SJSA1 (cell line): Measurements from ENCODE around the gene SMOC1. TPM values are rescaled to one million over a fixed set of nuclear protein-coding genes. Genes with fewer than 3 reads are reported as not detected.

ENCODE experiments used
- DNase-seq, 2 experiments: peaks; one replicate each; pipeline ENCODE4 v3.0.0-alpha.2; 2015 to 2020; ENCODE audit warnings: low spot score in 2 of 2, low read depth in 1 of 2
- H3K27ac ChIP-seq: fragments of 250-450 bp; sonication (Bioruptor Pico); 2 replicates; pipeline ENCODE4 v1.5.1; 2020; ENCODE audit warnings: mild to moderate bottlenecking, moderate library complexity
- H3K27me3 ChIP-seq: fragments of 250-450 bp; sonication (Bioruptor Pico); replicated peaks from 2 replicates; pipeline ENCODE4 v1.5.1; 2020; ENCODE audit warnings: mild to moderate bottlenecking, moderate library complexity
- H3K36me3 ChIP-seq: fragments of 250-450 bp; sonication (Bioruptor Pico); 2 replicates; pipeline ENCODE4 v1.5.1; 2020; ENCODE audit warnings: mild to moderate bottlenecking
- H3K4me1 ChIP-seq: fragments of 250-450 bp; sonication (Bioruptor Pico); replicated peaks from 2 replicates; pipeline ENCODE4 v1.6.1; 2021; ENCODE audit warnings: mild to moderate bottlenecking
- H3K4me3 ChIP-seq: fragments of 250-450 bp; sonication (Bioruptor Pico); 2 replicates; pipeline ENCODE4 v1.5.1; 2020; ENCODE audit warnings: mild to moderate bottlenecking
- H3K9me3 ChIP-seq: fragments of 250-450 bp; sonication (Bioruptor Pico); replicated peaks from 2 replicates; pipeline ENCODE4 v1.5.1; 2020; ENCODE audit warnings: mild to moderate bottlenecking
- total RNA-seq: library from RNA; depleted of rRNA; stranded (reverse); fragments of >200 nt; shearing (Covaris generic); gene quantifications from 2 replicates; pipeline ENCODE4 v1.2.3, GENCODE V29; 2014

The SMOC1 gene
- total RNA-seq, 1 experiment from 2014 or later, result not detected

DNA sequence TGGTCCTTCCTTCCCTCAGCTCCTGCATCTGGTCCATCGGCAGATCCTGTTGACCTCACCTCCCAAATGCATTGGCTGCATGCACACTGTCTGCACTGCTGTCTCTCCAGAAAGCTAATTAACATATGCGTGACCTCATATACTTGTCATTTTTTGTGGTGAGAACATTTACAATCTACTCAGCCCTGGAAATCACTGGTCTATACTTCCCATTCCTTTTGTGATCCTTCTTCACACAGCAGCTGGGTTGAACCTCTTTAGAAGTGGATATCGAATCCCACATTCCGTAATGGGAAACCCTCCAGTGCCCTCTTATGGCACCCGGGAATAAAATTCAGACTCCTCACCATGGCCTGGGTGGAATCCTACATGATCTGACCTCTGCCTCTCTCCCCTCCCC lies 45.0 kb downstream of the SMOC1 start:
- Histone ChIP-seq H3K36me3 (no peaks in the 10 kb centered on the region), H3K27ac (no peak overlapping the region), H3K9me3 (no peaks in the 10 kb centered on the region), H3K4me3 (no peak overlapping the region), H3K27me3 (no peaks in the 10 kb centered on the region), H3K4me1 (no peaks in the 10 kb centered on the region)
- no peak for DNase-seq

DNA sequence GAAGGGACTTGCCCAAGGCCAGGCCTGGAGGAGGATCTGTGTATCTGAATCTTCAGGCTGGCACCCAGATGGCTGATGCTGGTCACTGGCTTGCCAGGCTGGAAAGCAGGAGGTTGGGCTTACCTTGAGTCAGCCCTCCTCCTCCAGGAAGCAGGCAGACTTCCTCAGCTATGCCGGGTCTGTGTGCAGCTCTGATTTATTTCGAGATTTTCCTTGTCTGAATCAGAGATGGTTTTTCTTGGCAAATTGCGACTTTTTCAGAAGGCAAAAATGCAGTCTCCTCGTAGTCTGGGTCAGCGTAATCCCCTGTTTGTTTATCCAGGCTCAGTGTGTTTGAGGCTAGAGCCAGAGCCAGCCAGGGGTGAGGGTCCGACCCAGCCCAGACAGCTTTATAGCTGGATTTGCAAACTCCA lies 48.9 kb downstream of the SMOC1 start:
- no peak overlapping the region for H3K4me3 ChIP-seq
- no peak overlapping the region for H3K27ac ChIP-seq
- no peaks in the 10 kb centered on the region for H3K4me1 ChIP-seq

DNA sequence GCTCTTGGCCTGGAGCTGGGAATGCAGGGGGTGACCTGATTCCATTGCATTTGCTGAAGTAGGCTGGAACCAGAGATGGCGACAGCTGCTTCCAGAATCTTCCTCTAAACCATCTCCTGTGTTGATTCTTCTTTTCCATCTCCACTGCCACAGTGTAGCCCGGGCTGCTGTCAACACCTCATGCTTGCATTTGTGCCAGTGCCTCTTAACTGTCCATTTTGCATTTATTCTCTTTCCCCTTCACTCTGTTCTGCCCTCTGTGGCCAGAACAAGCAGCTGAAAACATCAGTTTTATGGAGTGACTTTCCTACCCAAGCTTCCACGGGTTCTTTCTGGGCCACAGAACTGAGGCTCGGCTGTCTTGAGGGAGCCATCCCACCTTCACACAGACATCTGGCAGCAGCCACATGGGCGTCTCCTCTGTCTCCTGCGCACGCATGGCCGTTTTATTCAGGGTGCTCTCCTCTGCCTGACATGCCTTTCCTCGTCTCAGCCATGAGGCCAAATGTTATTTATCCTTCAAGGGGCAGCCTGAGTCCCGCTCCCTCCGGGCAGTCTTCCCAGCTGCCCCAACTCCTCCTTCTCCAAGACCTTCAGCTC lies 51.7 kb downstream of the SMOC1 start:
- no peak for DNase-seq
- no peak overlapping the region for H3K4me3 ChIP-seq
- H3K27me3 ChIP-seq, result peaks cover 7% of the 10 kb centered on the region; the same call in 1 of the 2 replicates
- no peaks in the 10 kb centered on the region for H3K9me3 ChIP-seq
- no peak overlapping the region for H3K27ac ChIP-seq
- no peaks in the 10 kb centered on the region for H3K4me1 ChIP-seq
- no peaks in the 10 kb centered on the region for H3K36me3 ChIP-seq

More for the DNA sequence above, 48.9 kb downstream of the SMOC1 start:
- Histone ChIP-seq H3K27me3 (peaks cover 6% of the 10 kb centered on the region; the same call in 1 of the 2 replicates), H3K9me3 (no peaks in the 10 kb centered on the region), H3K36me3 (no peaks in the 10 kb centered on the region)
- no peak for DNase-seq

DNA sequence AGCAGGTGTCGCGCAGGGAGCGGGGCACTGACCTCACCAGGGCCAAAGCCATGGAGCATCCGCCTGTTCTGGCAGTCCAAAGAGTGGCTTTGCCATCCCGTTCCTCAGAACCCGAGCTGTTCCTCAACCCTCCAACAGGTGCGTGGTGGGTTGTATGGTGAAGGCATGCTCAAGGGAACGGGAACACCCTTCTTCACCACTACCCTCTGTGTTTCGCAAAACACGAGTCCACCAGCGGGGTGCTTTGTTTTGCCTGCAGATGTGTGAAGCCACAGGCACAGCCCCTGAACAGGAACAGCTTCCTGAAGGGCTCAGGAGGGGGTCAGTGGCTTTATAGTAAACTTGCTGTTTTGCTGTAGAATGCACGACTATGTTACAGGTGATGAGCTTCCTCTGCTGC lies 52.7 kb downstream of the SMOC1 start:
- Histone ChIP-seq H3K4me3 (no peak overlapping the region), H3K36me3 (no peaks in the 10 kb centered on the region), H3K27ac (no peak overlapping the region), H3K9me3 (no peaks in the 10 kb centered on the region), H3K27me3 (peaks cover 7% of the 10 kb centered on the region; the same call in 1 of the 2 replicates), H3K4me1 (no peaks in the 10 kb centered on the region)
- DNase-seq, result no peak

DNA sequence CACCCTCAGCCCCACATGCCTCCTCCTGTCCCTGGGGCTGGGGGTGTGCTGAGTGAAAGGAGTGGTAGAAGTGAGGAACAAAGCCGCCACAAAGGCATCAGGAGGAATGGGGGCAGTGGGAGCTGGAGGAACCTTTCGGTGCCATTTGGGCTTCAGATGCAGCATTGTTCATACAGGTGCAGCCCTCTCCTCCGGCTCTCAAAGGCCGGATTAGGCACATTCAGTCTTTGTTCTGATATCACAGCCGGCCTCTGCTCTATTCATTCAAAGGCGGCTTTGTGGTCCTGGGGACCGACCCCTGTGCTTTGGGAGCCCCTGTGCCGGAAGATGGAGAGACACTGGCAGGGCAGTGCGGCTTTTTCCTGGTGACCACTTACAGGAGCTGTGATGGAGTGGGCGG lies 53.2 kb downstream of the SMOC1 start:
- H3K4me1 ChIP-seq, result no peaks in the 10 kb centered on the region
- H3K36me3 ChIP-seq, result no peaks in the 10 kb centered on the region
- no peak overlapping the region for H3K27ac ChIP-seq
- DNase-seq, result no peak
- H3K4me3 ChIP-seq, result no peak overlapping the region
- no peaks in the 10 kb centered on the region for H3K9me3 ChIP-seq
- peaks cover 7% of the 10 kb centered on the region; the same call in 1 of the 2 replicates for H3K27me3 ChIP-seq

DNA sequence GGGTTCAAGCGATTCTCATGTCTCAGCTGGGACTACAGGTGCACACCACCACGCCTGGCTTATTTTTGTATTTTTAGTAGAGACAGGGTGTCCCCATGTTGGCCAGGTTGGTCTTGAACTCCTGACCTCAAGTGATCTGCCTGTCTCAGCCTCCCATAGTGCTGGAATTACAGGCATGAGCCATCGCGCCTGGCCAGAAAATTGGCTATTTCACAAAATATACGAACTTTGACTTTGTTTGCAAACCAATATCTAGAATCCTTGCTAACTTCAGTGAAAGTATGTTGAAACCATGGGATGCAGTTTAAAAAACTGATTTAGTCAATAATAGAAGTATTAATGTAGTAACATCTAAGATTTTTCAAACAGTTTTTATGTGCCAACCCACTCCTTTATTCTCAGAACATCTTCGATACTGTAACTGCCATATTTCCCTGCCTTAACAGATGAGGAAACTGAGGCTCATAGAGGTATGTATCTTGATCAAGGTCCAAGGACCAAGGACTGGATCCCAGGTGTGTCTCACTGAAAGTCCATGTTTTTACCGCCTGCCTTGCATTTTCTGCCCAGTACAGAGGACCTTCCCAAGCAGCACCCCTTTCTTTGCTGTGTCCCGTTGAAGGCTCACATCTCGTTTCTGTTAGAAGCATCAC lies 54.5 kb downstream of the SMOC1 start:
- DNase-seq, result no peak
- no peaks in the 10 kb centered on the region for H3K4me1 ChIP-seq
- no peak overlapping the region for H3K27ac ChIP-seq
- peaks cover 7% of the 10 kb centered on the region; the same call in 1 of the 2 replicates for H3K27me3 ChIP-seq
- no peak overlapping the region for H3K4me3 ChIP-seq
- H3K36me3 ChIP-seq, result no peaks in the 10 kb centered on the region
- H3K9me3 ChIP-seq, result no peaks in the 10 kb centered on the region

DNA sequence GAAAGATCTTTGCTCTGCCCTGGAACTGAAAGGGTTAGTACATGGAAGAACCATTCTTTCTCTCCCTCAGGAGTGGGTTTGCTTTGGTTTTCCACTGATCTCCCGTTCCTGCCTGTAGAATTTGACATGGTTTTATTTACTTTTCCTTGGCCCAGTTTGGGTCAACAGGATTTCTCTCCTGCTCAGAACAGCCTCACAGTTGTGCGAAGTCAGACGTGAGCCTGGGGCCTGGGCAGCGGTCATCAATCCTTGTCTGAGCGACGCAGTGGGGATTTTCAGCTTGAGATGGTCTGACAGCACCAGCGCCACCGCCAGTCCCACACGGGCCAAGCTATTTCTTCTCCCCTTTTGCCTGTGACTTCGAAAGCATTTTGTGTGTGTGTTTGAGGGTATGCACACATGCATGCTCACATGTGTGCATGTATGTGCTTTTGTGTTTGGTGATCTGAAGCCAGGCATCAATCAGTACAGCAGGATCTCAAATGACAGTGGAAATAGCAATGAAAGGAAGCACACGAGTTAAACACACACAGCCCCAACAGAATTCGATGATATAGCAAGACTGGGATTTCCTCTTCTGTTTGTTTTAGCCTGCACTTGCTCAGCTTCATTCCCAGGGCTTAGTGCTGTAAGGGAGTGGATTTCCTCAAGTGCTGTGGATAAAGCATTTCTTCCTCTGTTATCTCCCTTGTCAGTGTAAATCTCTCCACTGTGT lies 58.3 kb downstream of the SMOC1 start:
- Histone ChIP-seq H3K36me3 (no peaks in the 10 kb centered on the region), H3K9me3 (no peaks in the 10 kb centered on the region), H3K27ac (no peak overlapping the region), H3K4me3 (no peak overlapping the region), H3K4me1 (no peaks in the 10 kb centered on the region), H3K27me3 (peaks cover 7% of the 10 kb centered on the region; the same call in 1 of the 2 replicates)
- no peak for DNase-seq

DNA sequence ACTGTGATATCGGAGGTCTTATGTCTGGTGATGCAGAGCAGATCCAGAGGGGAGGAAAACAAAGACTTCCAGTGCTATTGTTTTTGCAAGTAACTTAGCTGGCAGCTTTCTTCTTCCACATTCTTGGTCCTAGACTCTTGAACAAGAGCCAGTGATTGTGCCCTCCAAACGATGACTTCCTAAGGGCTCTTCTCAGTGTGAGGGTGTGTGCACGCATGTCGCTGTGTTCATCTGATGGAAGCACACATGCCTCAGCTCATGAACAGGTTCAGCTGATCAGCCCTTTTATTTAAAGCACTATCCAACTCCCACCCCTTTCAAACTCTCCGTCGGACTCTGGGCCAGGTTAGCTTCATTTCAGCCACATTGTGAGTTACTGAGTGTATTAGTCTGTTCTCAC lies 59.5 kb downstream of the SMOC1 start:
- Histone ChIP-seq H3K4me1 (no peaks in the 10 kb centered on the region), H3K36me3 (no peaks in the 10 kb centered on the region), H3K9me3 (no peaks in the 10 kb centered on the region), H3K27me3 (no peaks in the 10 kb centered on the region), H3K27ac (no peak overlapping the region), H3K4me3 (no peak overlapping the region)
- DNase-seq, result no peak

DNA sequence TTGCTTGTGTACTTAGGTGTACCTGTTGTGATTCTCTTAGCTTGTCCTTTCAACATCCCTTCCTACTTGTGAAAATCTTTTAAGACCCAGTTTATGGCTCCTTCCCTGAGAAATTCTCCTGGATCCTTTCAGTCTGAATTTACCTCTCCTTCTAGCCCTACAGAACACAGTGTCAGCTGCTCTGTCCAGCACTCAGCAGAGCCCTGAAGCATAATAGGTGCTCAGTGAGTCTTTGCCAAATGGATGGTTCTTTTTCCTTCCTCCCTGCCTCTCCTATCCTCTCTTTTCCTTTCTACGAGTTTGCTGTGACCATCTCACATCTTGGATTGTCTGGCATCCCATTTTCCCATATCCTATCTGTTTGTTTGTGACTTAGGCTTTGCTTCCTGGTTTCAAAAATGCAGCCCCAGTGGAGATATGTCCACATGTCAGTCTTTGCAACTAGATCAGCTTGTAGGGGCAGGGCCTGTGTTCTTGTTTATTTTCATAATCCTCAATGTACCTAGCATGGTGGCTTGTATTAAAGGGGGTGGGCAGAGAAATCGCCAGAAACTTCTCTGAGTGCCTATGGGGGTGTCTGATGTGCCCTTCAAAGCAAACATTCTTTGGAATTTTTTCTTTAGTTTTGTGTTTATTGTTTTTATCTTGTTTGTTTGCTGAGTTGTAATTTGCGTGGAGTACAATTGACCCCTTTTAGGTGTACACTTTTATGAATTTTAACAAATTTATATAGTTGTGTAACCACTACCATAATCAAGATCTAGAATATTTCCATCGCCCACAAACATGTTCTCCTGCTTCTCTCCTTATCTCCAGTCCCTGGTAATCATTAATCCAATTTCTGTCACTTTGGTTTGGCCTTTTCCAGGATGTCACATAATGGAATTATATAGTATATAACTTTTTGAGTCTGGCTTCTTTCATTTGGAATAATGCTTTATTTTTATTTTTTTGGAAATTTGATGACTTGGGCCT lies 62.8 kb downstream of the SMOC1 start:
- Histone ChIP-seq H3K4me3 (no peak overlapping the region), H3K4me1 (no peaks in the 10 kb centered on the region), H3K36me3 (no peaks in the 10 kb centered on the region), H3K27ac (no peak overlapping the region), H3K27me3 (no peaks in the 10 kb centered on the region), H3K9me3 (no peaks in the 10 kb centered on the region)
- DNase-seq, result no peak

DNA sequence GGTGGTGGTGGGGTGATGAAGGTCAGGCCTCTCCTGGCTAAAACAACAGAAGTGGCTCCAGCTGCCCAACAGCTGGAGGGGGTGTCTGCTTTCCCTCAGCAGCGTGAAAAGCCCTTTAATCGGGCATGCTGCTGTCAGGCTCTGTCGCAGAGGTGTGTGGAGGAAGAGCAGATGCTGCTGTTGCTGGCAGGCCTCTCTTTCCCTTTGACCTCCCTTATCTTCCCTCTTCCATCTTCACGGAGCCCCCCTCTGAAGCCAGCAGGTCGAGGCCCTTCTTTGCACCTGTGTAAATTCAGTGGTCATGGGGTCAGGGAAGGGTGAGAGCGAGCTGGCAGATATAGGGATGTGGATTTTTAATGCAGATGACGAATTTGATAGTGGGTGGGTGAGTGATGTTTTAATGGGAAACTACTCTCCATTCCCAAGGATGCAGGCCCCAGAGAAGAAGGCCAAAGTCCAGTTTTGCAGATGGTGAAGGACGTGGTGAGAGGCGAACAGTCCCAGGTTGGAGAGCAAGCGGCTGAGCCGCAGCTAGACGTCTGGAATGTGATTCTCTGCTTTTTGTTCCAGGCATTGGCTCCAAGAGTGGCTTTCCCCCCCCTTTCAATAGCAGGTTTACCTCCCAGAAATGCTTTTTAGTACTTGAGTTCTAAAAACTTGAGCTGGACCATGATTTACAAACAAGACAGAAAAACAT lies 64.0 kb downstream of the SMOC1 start:
- Histone ChIP-seq H3K36me3 (no peaks in the 10 kb centered on the region), H3K27me3 (no peaks in the 10 kb centered on the region), H3K4me1 (no peaks in the 10 kb centered on the region), H3K9me3 (no peaks in the 10 kb centered on the region), H3K27ac (no peak overlapping the region), H3K4me3 (no peak overlapping the region)
- DNase-seq, result no peak

DNA sequence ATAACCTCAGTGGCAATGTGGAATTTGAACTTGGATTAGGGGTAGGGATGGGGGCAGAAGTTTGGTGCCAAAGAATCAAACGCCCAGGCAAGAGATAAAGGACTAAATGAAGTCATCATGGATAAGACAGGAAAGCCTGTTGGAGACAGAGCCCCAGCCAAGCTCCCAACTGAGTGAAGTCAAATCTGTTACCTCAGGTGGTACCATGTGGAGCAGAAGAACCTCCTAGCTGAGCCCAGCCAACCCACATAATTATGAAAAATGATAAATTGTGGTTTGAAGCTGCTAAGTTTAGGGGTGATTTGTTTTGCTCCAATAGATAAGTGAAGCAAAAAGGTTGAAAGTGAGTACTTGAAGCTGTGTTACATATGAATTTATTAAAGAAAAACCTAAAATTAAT lies 66.1 kb downstream of the SMOC1 start:
- Histone ChIP-seq H3K4me3 (no peak overlapping the region), H3K27ac (no peak overlapping the region), H3K27me3 (no peaks in the 10 kb centered on the region), H3K36me3 (no peaks in the 10 kb centered on the region), H3K4me1 (no peaks in the 10 kb centered on the region), H3K9me3 (no peaks in the 10 kb centered on the region)
- no peak for DNase-seq

DNA sequence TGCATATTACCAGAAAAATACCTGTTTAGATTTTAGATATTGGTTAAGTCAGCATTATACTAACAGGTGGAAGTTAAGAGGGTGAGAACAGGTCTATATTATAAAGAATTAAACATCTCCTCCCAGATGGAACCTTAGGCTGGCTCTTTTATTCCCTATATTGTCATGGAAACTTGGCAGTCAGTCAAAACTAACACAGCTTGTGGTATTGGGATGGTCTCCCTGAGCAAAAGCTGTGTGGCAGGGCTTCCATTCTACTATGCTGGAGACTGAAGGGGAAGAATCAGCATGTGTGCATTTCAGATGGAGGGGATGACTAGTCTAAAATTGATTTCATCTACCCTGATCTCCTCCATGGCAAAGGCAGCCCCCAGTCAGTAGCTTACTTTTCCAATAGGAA lies 66.7 kb downstream of the SMOC1 start:
- Histone ChIP-seq H3K36me3 (no peaks in the 10 kb centered on the region), H3K27ac (no peak overlapping the region), H3K9me3 (no peaks in the 10 kb centered on the region), H3K4me3 (no peak overlapping the region), H3K27me3 (no peaks in the 10 kb centered on the region), H3K4me1 (no peaks in the 10 kb centered on the region)
- no peak for DNase-seq

DNA sequence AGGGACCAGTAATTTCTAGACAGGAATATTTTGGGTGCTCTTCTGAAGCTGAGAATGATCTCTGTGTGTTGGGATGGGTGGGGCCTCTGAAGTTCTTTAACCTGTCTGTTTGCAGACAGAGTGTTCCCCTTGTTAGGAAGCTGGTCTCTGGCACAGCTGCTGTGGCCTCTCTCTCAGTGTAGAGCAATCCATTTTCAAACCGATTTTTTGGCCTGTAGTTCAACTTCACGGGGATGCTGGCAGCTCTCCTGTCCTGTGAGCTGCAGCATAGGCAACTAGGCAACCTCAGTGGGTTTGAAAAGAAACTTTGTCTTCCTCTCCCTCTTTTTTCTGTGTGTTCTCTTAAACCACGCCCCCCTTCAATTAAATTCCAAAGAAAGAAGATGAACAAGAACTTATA lies 69.1 kb downstream of the SMOC1 start:
- Histone ChIP-seq H3K4me1 (no peaks in the 10 kb centered on the region), H3K27me3 (no peaks in the 10 kb centered on the region), H3K27ac (no peak overlapping the region), H3K36me3 (no peaks in the 10 kb centered on the region), H3K4me3 (no peak overlapping the region), H3K9me3 (no peaks in the 10 kb centered on the region)
- DNase-seq, result no peak
